Measurements from ENCODE around the gene PGRMC1.
"Not testable (repeated sequence)": the region's sequence is repeated elsewhere in the genome, so short reads cannot be mapped to it uniquely, and the experiment has no call there.

Gene PGRMC1

DNA sequence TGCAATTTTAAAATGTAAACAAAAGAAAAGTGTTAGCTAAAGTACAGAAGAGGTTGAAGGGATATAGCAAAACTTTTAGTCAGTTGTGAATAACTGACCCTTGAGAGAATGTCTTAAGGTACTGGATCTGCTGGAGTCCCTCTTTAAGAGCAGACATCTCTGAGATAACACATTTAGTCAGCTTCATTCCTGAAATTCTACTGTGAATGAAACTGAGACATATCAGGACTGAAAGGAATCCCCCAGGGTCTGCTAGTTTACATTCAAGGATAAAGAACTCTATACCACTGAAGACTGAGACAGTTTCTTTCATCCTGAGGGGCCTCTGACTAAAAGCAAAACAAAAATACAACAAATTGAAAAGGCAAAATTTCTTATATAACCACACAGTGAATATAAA lies 54.4 kb downstream of the PGRMC1 start:
- Histone ChIP-seq H3K27ac (no peak overlapping the region), H3K4me3 (no peak overlapping the region)
- TF ChIP-seq, protein P1, sequence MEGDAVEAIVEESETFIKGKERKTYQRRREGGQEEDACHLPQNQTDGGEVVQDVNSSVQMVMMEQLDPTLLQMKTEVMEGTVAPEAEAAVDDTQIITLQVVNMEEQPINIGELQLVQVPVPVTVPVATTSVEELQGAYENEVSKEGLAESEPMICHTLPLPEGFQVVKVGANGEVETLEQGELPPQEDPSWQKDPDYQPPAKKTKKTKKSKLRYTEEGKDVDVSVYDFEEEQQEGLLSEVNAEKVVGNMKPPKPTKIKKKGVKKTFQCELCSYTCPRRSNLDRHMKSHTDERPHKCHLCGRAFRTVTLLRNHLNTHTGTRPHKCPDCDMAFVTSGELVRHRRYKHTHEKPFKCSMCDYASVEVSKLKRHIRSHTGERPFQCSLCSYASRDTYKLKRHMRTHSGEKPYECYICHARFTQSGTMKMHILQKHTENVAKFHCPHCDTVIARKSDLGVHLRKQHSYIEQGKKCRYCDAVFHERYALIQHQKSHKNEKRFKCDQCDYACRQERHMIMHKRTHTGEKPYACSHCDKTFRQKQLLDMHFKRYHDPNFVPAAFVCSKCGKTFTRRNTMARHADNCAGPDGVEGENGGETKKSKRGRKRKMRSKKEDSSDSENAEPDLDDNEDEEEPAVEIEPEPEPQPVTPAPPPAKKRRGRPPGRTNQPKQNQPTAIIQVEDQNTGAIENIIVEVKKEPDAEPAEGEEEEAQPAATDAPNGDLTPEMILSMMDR (IDR thresholded peaks at IDR 0.05) = no peak
- no peak for DNase-seq (ENCODE audit: low spot score)

- not testable (repeated sequence) for H3K4me3 ChIP-seq; H3K27ac ChIP-seq; DNase-seq (ENCODE audit: low spot score)
Measured at GRCh38 chrX:119291246-119291645, 55.2 kb downstream of the PGRMC1 start.

DNA sequence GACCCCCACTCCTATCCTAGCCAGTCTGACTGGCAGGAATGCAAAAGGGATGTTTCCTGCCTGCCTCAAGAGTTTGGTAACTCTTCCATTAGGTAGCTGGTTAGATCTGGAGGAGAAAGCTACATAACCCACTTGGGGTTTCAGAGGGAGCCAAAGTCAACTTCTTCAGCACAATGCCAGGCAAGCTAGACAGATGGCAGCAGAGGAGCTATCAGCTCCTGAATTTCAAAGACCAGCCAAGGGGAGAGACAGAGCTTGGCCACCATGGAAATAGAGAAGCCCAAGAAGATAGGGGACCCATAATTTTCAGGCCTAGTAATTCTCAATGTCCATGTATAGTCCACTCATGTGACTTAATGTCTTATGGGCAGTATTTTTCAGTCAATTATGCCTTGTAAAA lies 56.4 kb downstream of the PGRMC1 start:
- TF ChIP-seq, protein P1 (IDR thresholded peaks at IDR 0.05) = no peak
- no peak for DNase-seq (ENCODE audit: low spot score)
- H3K4me3 ChIP-seq = no peak overlapping the region
- H3K27ac ChIP-seq = no peak overlapping the region
